GM12878 (cell line): ENCODE data around the gene CWC27. TPM values are rescaled to one million over a fixed set of nuclear protein-coding genes. Genes with fewer than 3 reads are reported as not detected.

ENCODE experiments used
- ATAC-seq: fragments of 200-7000 bp; cut with Tn5 transposase; 3 replicates; pipeline ENCODE4 v1.9.1; 2020; ENCODE audit warnings: mild to moderate bottlenecking, moderate library complexity
- BruUV-seq: library from RNA; stranded (reverse); fragments of 400-500 nt; replicated peaks from 2 replicates; lab custom pipeline; 2021; lab: Mats Ljungman, UMichigan
- CTCF ChIA-PET: fragments of 300-600 bp; sonication (Branson Sonifier 250); formaldehyde crosslinking; extraction: SDS; loops from one replicate; lab custom pipeline; 2021; ENCODE audit warnings: inconsistent platforms; lab: Yijun Ruan, JAX
- POLR2A ChIA-PET: fragments of 350-600 bp; formaldehyde crosslinking; extraction: SDS; loops from one replicate; lab custom pipeline; 2021; ENCODE audit warnings: inconsistent platforms; lab: Charles Lee
- RAD21 ChIA-PET: fragments of 300-600 bp; sonication (Branson Sonifier 250); formaldehyde crosslinking; loops from one replicate; lab custom pipeline; 2023; ENCODE audit warnings: antibody characterized with exemption; ENCODE audit not compliant: unreplicated experiment; lab: Charles Lee
- SMC1A ChIA-PET: fragments of 300-600 bp; sonication (Branson Sonifier 250); formaldehyde crosslinking; loops from one replicate; lab custom pipeline; 2023; ENCODE audit not compliant: unreplicated experiment, uncharacterized antibody; lab: Charles Lee
- DNase-seq: peaks from one replicate; pipeline ENCODE4 v3.0.0-alpha.2; 2011; ENCODE audit warnings: low read depth, low spot score
- FAIRE-seq: peaks from 3 replicates; lab custom pipeline; 2011; peaks lifted over from hg19 to GRCh38; lab: Jason Lieb, UNC
- H2AFZ ChIP-seq: 2 replicates; pipeline ENCODE4 v1.6.0; 2011; ENCODE audit warnings: low read depth, low read length, control low read depth; ENCODE audit not compliant: control insufficient read depth
- H3K27ac ChIP-seq: 2 replicates; pipeline ENCODE4 v1.5.1; 2011; ENCODE audit warnings: control low read depth; ENCODE audit not compliant: control insufficient read depth, insufficient read depth
- H3K27me3 ChIP-seq, 2 experiments: replicated peaks in 1 of 2; 2 replicates each; pipeline versions ENCODE4 v1.6.0 to v1.6.1; 2011; ENCODE audit warnings: low read length in 1 of 2; ENCODE audit not compliant: control insufficient read depth in 2 of 2, insufficient read depth in 2 of 2
- H3K36me3 ChIP-seq, 2 experiments: 2 replicates each; pipeline ENCODE4 v1.5.1; 2011; ENCODE audit warnings: low read length in 1 of 2; ENCODE audit not compliant: control insufficient read depth in 2 of 2, insufficient read depth in 2 of 2
- H3K4me1 ChIP-seq: 2 replicates; pipeline ENCODE4 v1.6.1; 2011; ENCODE audit warnings: mild to moderate bottlenecking, low read length, moderate library complexity, mixed read lengths; ENCODE audit not compliant: control insufficient read depth, insufficient read depth
- H3K4me2 ChIP-seq: 2 replicates; pipeline ENCODE4 v1.6.0; 2011; ENCODE audit warnings: control low read depth; ENCODE audit not compliant: control insufficient read depth, insufficient read depth
- H3K4me3 ChIP-seq: fragments of 200-600 bp; sonication (generic); 2 replicates; pipeline ENCODE4 v1.5.1; 2016
- H3K79me2 ChIP-seq: 2 replicates; pipeline ENCODE4 v1.6.0; 2011; ENCODE audit warnings: low read length; ENCODE audit not compliant: control insufficient read depth, insufficient read depth
- H3K9ac ChIP-seq: 2 replicates; pipeline ENCODE4 v1.8.0; 2011; ENCODE audit warnings: low read length, control low read depth, mixed read lengths; ENCODE audit not compliant: control insufficient read depth, insufficient read depth
- H3K9me3 ChIP-seq: replicated peaks from 3 replicates; pipeline ENCODE4 v1.5.1; 2011; ENCODE audit warnings: mild to moderate bottlenecking, low read length; ENCODE audit not compliant: control insufficient read depth, insufficient read depth
- H4K20me1 ChIP-seq: 2 replicates; pipeline ENCODE4 v1.6.0; 2011; ENCODE audit not compliant: control insufficient read depth, insufficient read depth
- E4F1 ChIP-seq: fragments of 450-650 bp; IDR thresholded peaks from 2 replicates; pipeline ENCODE4 v1.6.1; 2018; ENCODE audit warnings: borderline replicate concordance, mild to moderate bottlenecking; ENCODE audit not compliant: partially characterized antibody
- EGR1 ChIP-seq, 2 experiments: IDR thresholded peaks; 1 replicate in 1 of 2; 2 replicates in 1 of 2; pipeline ENCODE4 v1.6.1; 2011 to 2012; ENCODE audit warnings: low read depth in 2 of 2, low read length in 2 of 2, borderline replicate concordance in 1 of 2, mild to moderate bottlenecking in 1 of 2, moderate library complexity in 1 of 2
- IKZF2 ChIP-seq, 2 experiments: fragments of 450-650 bp; IDR thresholded peaks; 2 replicates each; pipeline ENCODE4 v1.6.1; 2017; ENCODE audit warnings: mild to moderate bottlenecking in 2 of 2, moderate library complexity in 2 of 2
- IRF4 ChIP-seq: IDR thresholded peaks from 2 replicates; pipeline ENCODE4 v1.6.1; 2011; ENCODE audit warnings: low read depth, low read length
- MAX ChIP-seq: IDR thresholded peaks from 2 replicates; pipeline ENCODE4 v1.6.1; 2012; ENCODE audit warnings: low read depth, low read length, improper control_type of control experiment
- PBX3 ChIP-seq: IDR thresholded peaks from 2 replicates; pipeline ENCODE4 v1.6.1; 2011; ENCODE audit warnings: mild to moderate bottlenecking, low read depth, low read length, moderate library complexity; ENCODE audit not compliant: insufficient replicate concordance
- PKNOX1 ChIP-seq: fragments of 450-650 bp; IDR thresholded peaks from 2 replicates; pipeline ENCODE4 v1.6.1; 2016; ENCODE audit warnings: mild to moderate bottlenecking
- SMAD1 ChIP-seq: fragments of 450-650 bp; IDR thresholded peaks from 2 replicates; pipeline ENCODE4 v1.6.1; 2018; ENCODE audit warnings: mild to moderate bottlenecking, low read depth; ENCODE audit not compliant: partially characterized antibody
- SREBF1 ChIP-seq: IDR thresholded peaks from 2 replicates; pipeline ENCODE4 v1.6.1; 2012; ENCODE audit warnings: mild to moderate bottlenecking, low read length
- TCF3 ChIP-seq: IDR thresholded peaks from 2 replicates; pipeline ENCODE4 v1.6.1; 2012; ENCODE audit warnings: low read depth, mild to moderate bottlenecking, low read length, borderline replicate concordance; ENCODE audit not compliant: insufficient read depth
- ZBTB11 ChIP-seq: fragments of 450-650 bp; formaldehyde crosslinking; IDR thresholded peaks from 2 replicates; pipeline ENCODE4 v1.5.0; 2022; ENCODE audit warnings: mild to moderate bottlenecking, missing genetic modification characterization
- WGBS: methylation state at CpG from one replicate; pipeline ENCODE4 v1.1.6; 2016; ENCODE audit warnings: low lambda C conversion rate; ENCODE audit not compliant: insufficient replicate concordance, insufficient coverage; ENCODE audit errors: missing lambda C conversion rate; 5-methylcytosine and 5-hydroxymethylcytosine counted together
- in situ Hi-C: fragments of 300-500 bp; cut with MboI; formaldehyde crosslinking; loops from 9 replicates; pipeline ENCODE4 v1.14.3; 2018; ENCODE audit warnings: mixed read lengths
- intact Hi-C: fragments of 100-400 bp; cut with micrococcal nuclease; formaldehyde crosslinking; loops from one replicate; pipeline ENCODE4 v1.14.2; 2022; ENCODE audit not compliant: unreplicated experiment
- polyA plus RNA-seq, 11 experiments: library from polyadenylated mRNA; depleted of rRNA in 4 of 11; unstranded in 6 of 11; stranded (reverse) in 5 of 11; fragments of >200 nt; fragmentation: Nextera tagmentation in 4 of 11; fragmentation: Illumina TruSeq in 1 of 11; extraction: Ambion mirVana in 4 of 11; extraction: Trizol in 1 of 11; gene quantifications; 1 replicate in 1 of 11; 2 replicates in 10 of 11; pipeline versions ENCODE4 v1.2.1 to v1.2.3, GENCODE V29; 2011 to 2016; ENCODE audit warnings: inconsistent platforms in 2 of 11, missing spikeins in 2 of 11, low read depth in 1 of 11
- total RNA-seq, 4 experiments: library from RNA; depleted of rRNA in 3 of 4; stranded (reverse); fragments of >200 nt in 3 of 4; fragmentation: Illumina TruSeq in 1 of 4; extraction: Trizol in 1 of 4; gene quantifications; 2 replicates each; pipeline versions ENCODE4 v1.2.1 to v1.2.3, GENCODE V29; 2013 to 2021

The CWC27 gene
- total and polyA plus RNA-seq, 10 of the 15 experiments (the other 5 are each of a cell fraction or from before 2014, with no cell fraction given), result 21.7 to 61.9 (median 47.0) TPM

GRCh38 chr5:65047225-65047624, 278.5 kb downstream of the CWC27 start (continued):
- no peak for TF ChIP-seq PBX3
- no peak for TF ChIP-seq ZBTB11

- Histone ChIP-seq H3K27ac (peak overlapping the region; percentile 87), H3K9ac (no peak overlapping the region), H3K4me1 (peaks cover 60% of the 10 kb centered on the region), H4K20me1 (no peaks in the 10 kb centered on the region), H3K9me3 (peaks cover 5% of the 10 kb centered on the region; the same call in 1 of the 3 replicates), H3K36me3 (no peaks in the 10 kb centered on the region), H3K4me3 (no peak overlapping the region; the same call in 1 of the 2 replicates), H3K4me2 (peak overlapping the region; percentile 63; the same call in 1 of the 2 replicates), H2AFZ (peak overlapping the region; percentile 35; the same call in 1 of the 2 replicates), H3K27me3 (no peaks in the 10 kb centered on the region), H3K79me2 (no peaks in the 10 kb centered on the region)
- intact Hi-C loops (loop anchor here (1.0 to 5.0 kb wide), 2 partner anchors 14 to 434 kb away; partner anchors contain the start of gene ADAMTS6), in situ Hi-C loops (no loop called here)
- POLR2A ChIA-PET, result interaction anchor here (0.6 to 5.8 kb wide), 9 partner anchors 11 to 435 kb away, joined by 3 to 52 read pairs (median 7); no protein-coding TSS in a partner anchor
- DNase-seq, result peak; percentile 71
- BruUV-seq, result TSS peak; percentile 94
- WGBS, result 22% methylated on average over 2 of the region's 2 CpGs
- RAD21 ChIA-PET, result interaction anchor here (0.6 to 11.2 kb wide), 12 partner anchors 12 to 434 kb away, joined by 3 to 123 read pairs (median 8); partner anchors contain the start of gene ADAMTS6
- FAIRE-seq, result peak; percentile 52
- peak; percentile 86 for ATAC-seq
- SMC1A ChIA-PET, result interaction anchor here (0.7 to 20.8 kb wide), 17 partner anchors 11 to 433 kb away, joined by 3 to 614 read pairs (median 5); partner anchors contain the start of gene ADAMTS6
- CTCF ChIA-PET, result interaction anchor here (2.1 to 6.7 kb wide), 7 partner anchors 10 to 435 kb away, joined by 9 to 67 read pairs (median 16); partner anchors contain the start of gene ADAMTS6
- no peak for TF ChIP-seq E4F1
- TF ChIP-seq SREBF1, result no peak
- TF ChIP-seq SMAD1, result no peak
- no peak for TF ChIP-seq EGR1 (IDR thresholded peaks at IDR 0.05; ENCODE audit: borderline replicate concordance in 1 of 2, low read depth in 2 of 2, low read length in 2 of 2)
- no peak for TF ChIP-seq MAX
- TF ChIP-seq PKNOX1, result peak; percentile 71
- 0 out of 2 replicates have a peak, but pooled peaks have one; percentile 37 for TF ChIP-seq TCF3
- TF ChIP-seq IRF4, result no peak
- TF ChIP-seq IKZF2 (IDR thresholded peaks at IDR 0.05), result peak; percentile 44 to 46; a peak in 3 of 4 replicates
Measured at GRCh38 chr5:65047948-65048690, 279.4 kb downstream of the CWC27 start.
